IMR-90 (cell line): ENCODE results near the gene SALL2. TPM values are rescaled to one million over a fixed set of nuclear protein-coding genes. Genes with fewer than 3 reads are reported as not detected.

ENCODE experiments used
- ATAC-seq: fragments of 200-7000 bp; cut with Tn5 transposase; 2 replicates; pipeline ENCODE4 v1.9.1; 2020; ENCODE audit warnings: low read depth, mild to moderate bottlenecking, moderate library complexity
- BruUV-seq: library from RNA; stranded (reverse); fragments of 400-500 nt; replicated peaks from 2 replicates; lab custom pipeline; 2021; lab: Mats Ljungman, UMichigan
- CTCF ChIA-PET: fragments of 300-600 bp; formaldehyde crosslinking; extraction: SDS; loops from one replicate; lab custom pipeline; 2021; ENCODE audit warnings: antibody characterized with exemption; lab: Yijun Ruan, JAX
- POLR2A ChIA-PET: fragments of 300-600 bp; sonication (Branson Sonifier 250); formaldehyde crosslinking; loops from one replicate; lab custom pipeline; 2022; ENCODE audit warnings: antibody characterized with exemption; ENCODE audit not compliant: unreplicated experiment; lab: Charles Lee
- DNase-seq: peaks from one replicate; pipeline ENCODE4 v3.0.0; 2013
- H2AFZ ChIP-seq: replicated peaks from 2 replicates; pipeline ENCODE3; 2013; ENCODE audit warnings: low read length, mild to moderate bottlenecking; ENCODE audit not compliant: poor library complexity
- H2AK5ac ChIP-seq: 2 replicates; pipeline ENCODE4 v1.6.1; 2013; ENCODE audit warnings: low read depth, low read length, inconsistent platforms
- H2AK9ac ChIP-seq: replicated peaks from 2 replicates; pipeline ENCODE3; 2013; ENCODE audit warnings: mild to moderate bottlenecking, low read depth, low read length, moderate library complexity; ENCODE audit not compliant: poor library complexity
- H2BK120ac ChIP-seq: 2 replicates; pipeline ENCODE4 v1.6.1; 2013; ENCODE audit warnings: low read depth, low read length, inconsistent platforms
- H2BK15ac ChIP-seq: 3 replicates; pipeline ENCODE4 v1.6.1; 2013; ENCODE audit warnings: low read depth, low read length, inconsistent platforms
- H2BK20ac ChIP-seq: 2 replicates; pipeline ENCODE4 v1.6.1; 2013; ENCODE audit warnings: low read depth, mild to moderate bottlenecking, inconsistent platforms, low read length, moderate library complexity
- H2BK5ac ChIP-seq: 2 replicates; pipeline ENCODE4 v1.6.1; 2013; ENCODE audit warnings: mild to moderate bottlenecking, low read depth, low read length, inconsistent platforms; ENCODE audit not compliant: poor library complexity, severe bottlenecking
- H3K14ac ChIP-seq: replicated peaks from 2 replicates; pipeline ENCODE4 v1.6.1; 2013; ENCODE audit warnings: low read depth, low read length, inconsistent platforms
- H3K18ac ChIP-seq: 2 replicates; pipeline ENCODE4 v1.6.1; 2013; ENCODE audit warnings: low read depth, low read length, control low read depth
- H3K23ac ChIP-seq: 2 replicates; pipeline ENCODE4 v1.6.1; 2013; ENCODE audit warnings: low read depth, low read length, inconsistent platforms
- H3K27ac ChIP-seq: 2 replicates; pipeline ENCODE4 v1.5.1; 2013; ENCODE audit warnings: mild to moderate bottlenecking, control low read depth, low read length; ENCODE audit not compliant: insufficient read depth
- H3K27me3 ChIP-seq: 2 replicates; pipeline ENCODE4 v1.6.1; 2013; ENCODE audit warnings: low read length; ENCODE audit not compliant: control insufficient read depth, insufficient read depth
- H3K36me3 ChIP-seq: 2 replicates; pipeline ENCODE4 v1.6.1; 2013; ENCODE audit warnings: low read length, mixed read lengths; ENCODE audit not compliant: control insufficient read depth, insufficient read depth
- H3K4ac ChIP-seq: 2 replicates; pipeline ENCODE4 v1.6.1; 2013; ENCODE audit warnings: low read depth, low read length, inconsistent platforms
- H3K4me1 ChIP-seq: 2 replicates; pipeline ENCODE4 v1.6.1; 2013; ENCODE audit warnings: low read length, mixed read lengths; ENCODE audit not compliant: control insufficient read depth, insufficient read depth
- H3K4me2 ChIP-seq: 2 replicates; pipeline ENCODE4 v1.6.1; 2013; ENCODE audit warnings: low read depth, mild to moderate bottlenecking, control low read depth, low read length, moderate library complexity
- H3K4me3 ChIP-seq: 2 replicates; pipeline ENCODE4 v1.5.1; 2013; ENCODE audit warnings: low read depth, mild to moderate bottlenecking, control low read depth, low read length, moderate library complexity; ENCODE audit not compliant: insufficient read depth
- H3K56ac ChIP-seq: 2 replicates; pipeline ENCODE4 v1.6.1; 2013; ENCODE audit warnings: low read length, inconsistent platforms; ENCODE audit not compliant: insufficient read depth; ENCODE audit errors: extremely low read depth
- H3K79me1 ChIP-seq, 2 experiments: 2 replicates each; pipeline ENCODE4 v1.6.1; 2013; ENCODE audit warnings: low read length in 2 of 2, inconsistent platforms in 1 of 2, low read depth in 1 of 2
- H3K9ac ChIP-seq: 2 replicates; pipeline ENCODE4 v1.6.1; 2013; ENCODE audit warnings: low read depth, low read length, control low read depth
- H3K9me1 ChIP-seq: 2 replicates; pipeline ENCODE4 v1.6.1; 2013; ENCODE audit warnings: low read length, inconsistent platforms; ENCODE audit not compliant: insufficient read depth
- H3K9me3 ChIP-seq: 2 replicates; pipeline ENCODE4 v1.6.1; 2013; ENCODE audit warnings: low read length; ENCODE audit not compliant: control insufficient read depth, insufficient read depth
- H4K20me1 ChIP-seq: 2 replicates; pipeline ENCODE4 v1.6.1; 2013; ENCODE audit warnings: low read length, inconsistent platforms; ENCODE audit not compliant: insufficient read depth
- H4K5ac ChIP-seq: 2 replicates; pipeline ENCODE4 v1.6.1; 2013; ENCODE audit warnings: mild to moderate bottlenecking, low read depth, low read length, control low read depth
- H4K8ac ChIP-seq, 2 experiments: 2 replicates each; pipeline ENCODE4 v1.6.1; 2013; ENCODE audit warnings: low read depth in 2 of 2, low read length in 2 of 2, control low read depth in 1 of 2, inconsistent platforms in 1 of 2
- H4K91ac ChIP-seq: 2 replicates; pipeline ENCODE4 v1.6.1; 2013; ENCODE audit warnings: low read depth, low read length, inconsistent platforms; ENCODE audit not compliant: insufficient read depth
- CEBPB ChIP-seq: IDR thresholded peaks from 2 replicates; pipeline ENCODE4 v1.6.1; 2012; ENCODE audit warnings: low read depth, low read length, improper control_type of control experiment
- CHD1 ChIP-seq: IDR thresholded peaks from 2 replicates; pipeline ENCODE4 v1.6.1; 2012; ENCODE audit warnings: low read depth, low read length, improper control_type of control experiment
- MAFK ChIP-seq: IDR thresholded peaks from 2 replicates; pipeline ENCODE4 v1.6.1; 2012; ENCODE audit warnings: low read depth, low read length, improper control_type of control experiment
- MAZ ChIP-seq: IDR thresholded peaks from 2 replicates; pipeline ENCODE4 v1.6.1; 2012; ENCODE audit warnings: low read depth, mild to moderate bottlenecking, low read length, improper control_type of control experiment, moderate library complexity, borderline replicate concordance
- MXI1 ChIP-seq: IDR thresholded peaks from 2 replicates; pipeline ENCODE4 v1.6.1; 2012; ENCODE audit warnings: low read depth, mild to moderate bottlenecking, low read length, moderate library complexity, borderline replicate concordance
- POLR2A ChIP-seq: IDR thresholded peaks from 2 replicates; pipeline ENCODE4 v1.6.1; 2012; ENCODE audit warnings: mild to moderate bottlenecking, low read depth, low read length
- RCOR1 ChIP-seq: IDR thresholded peaks from 2 replicates; pipeline ENCODE4 v1.6.1; 2012; ENCODE audit warnings: mild to moderate bottlenecking, low read length, improper control_type of control experiment; ENCODE audit not compliant: insufficient replicate concordance
- SMC3 ChIP-seq: fragments of 150-350 bp; IDR thresholded peaks from 2 replicates; pipeline ENCODE4 v1.6.1; 2016; ENCODE audit warnings: low read depth, mild to moderate bottlenecking, antibody characterized with exemption, low read length, moderate library complexity
- WGBS, 2 experiments: methylation state at CpG; one replicate each; pipeline versions ENCODE4 v1.1.5 to v1.1.7; 2013; ENCODE audit warnings: missing lambda C conversion rate in 2 of 2; ENCODE audit not compliant: insufficient read length in 1 of 2; ENCODE audit errors: extremely low coverage in 2 of 2; 5-methylcytosine and 5-hydroxymethylcytosine counted together
- dilution Hi-C: fragments of 300-500 bp; cut with HindIII; formaldehyde crosslinking; loops from one replicate; pipeline ENCODE4 v1.14.3; 2018; ENCODE audit warnings: low sequenced_read_pairs; ENCODE audit not compliant: unreplicated experiment
- in situ Hi-C: fragments of 300-500 bp; cut with MboI; formaldehyde crosslinking; loops from 3 replicates; pipeline ENCODE4 v1.14.3; 2019; ENCODE audit warnings: low sequenced_read_pairs, inconsistent platforms, mixed read lengths
- intact Hi-C: fragments of 100-400 bp; cut with micrococcal nuclease; formaldehyde crosslinking; loops from 2 replicates; pipeline ENCODE4 v1.10.0; 2022
- polyA plus RNA-seq, 3 experiments: library from polyadenylated mRNA; depleted of rRNA; stranded (reverse); fragments of >200 nt; gene quantifications; 2 replicates each; pipeline ENCODE4 v1.2.3, GENCODE V29; 2012; ENCODE audit warnings: low replicate concordance in 1 of 3
- total RNA-seq: library from RNA; depleted of rRNA; stranded (reverse); fragments of >200 nt; gene quantifications from 2 replicates; pipeline ENCODE4 v1.2.3, GENCODE V29; 2012
- TF ChIP-seq, protein P1 (sequence below): fragments of 150-350 bp; IDR thresholded peaks from 2 replicates; pipeline ENCODE4 v1.6.1; 2016; ENCODE audit warnings: low read depth, mild to moderate bottlenecking, low read length, moderate library complexity, borderline replicate concordance
- TF ChIP-seq, protein P2 (sequence below): conservative IDR thresholded peaks from 2 replicates; pipeline ENCODE4 v1.5.1; 2012; ENCODE audit warnings: mild to moderate bottlenecking, low read depth, low read length, improper control_type of control experiment

The SALL2 gene
- total and polyA plus RNA-seq, 2 of the 4 experiments (the other 2 are of a cell fraction), result 2.9 to 10.1 TPM

GRCh38 chr14:21529515-21529914 is 3.4 kb upstream of the SALL2 start:
- H3K27me3 ChIP-seq, result peaks cover 18% of the 10 kb centered on the region
- no peak overlapping the region for H3K9ac ChIP-seq
- peaks cover 0 to 13% of the 10 kb centered on the region in 2 experiments; a peak in 2 of 4 replicates for H3K79me1 ChIP-seq
- H2AFZ ChIP-seq, result no peak overlapping the region
- TF ChIP-seq MXI1, result no peak
- no peak for TF ChIP-seq RCOR1
- no peak for TF ChIP-seq MAZ
- TF ChIP-seq, protein P1, sequence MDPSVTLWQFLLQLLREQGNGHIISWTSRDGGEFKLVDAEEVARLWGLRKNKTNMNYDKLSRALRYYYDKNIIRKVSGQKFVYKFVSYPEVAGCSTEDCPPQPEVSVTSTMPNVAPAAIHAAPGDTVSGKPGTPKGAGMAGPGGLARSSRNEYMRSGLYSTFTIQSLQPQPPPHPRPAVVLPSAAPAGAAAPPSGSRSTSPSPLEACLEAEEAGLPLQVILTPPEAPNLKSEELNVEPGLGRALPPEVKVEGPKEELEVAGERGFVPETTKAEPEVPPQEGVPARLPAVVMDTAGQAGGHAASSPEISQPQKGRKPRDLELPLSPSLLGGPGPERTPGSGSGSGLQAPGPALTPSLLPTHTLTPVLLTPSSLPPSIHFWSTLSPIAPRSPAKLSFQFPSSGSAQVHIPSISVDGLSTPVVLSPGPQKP, result no peak
- TF ChIP-seq, protein P2, sequence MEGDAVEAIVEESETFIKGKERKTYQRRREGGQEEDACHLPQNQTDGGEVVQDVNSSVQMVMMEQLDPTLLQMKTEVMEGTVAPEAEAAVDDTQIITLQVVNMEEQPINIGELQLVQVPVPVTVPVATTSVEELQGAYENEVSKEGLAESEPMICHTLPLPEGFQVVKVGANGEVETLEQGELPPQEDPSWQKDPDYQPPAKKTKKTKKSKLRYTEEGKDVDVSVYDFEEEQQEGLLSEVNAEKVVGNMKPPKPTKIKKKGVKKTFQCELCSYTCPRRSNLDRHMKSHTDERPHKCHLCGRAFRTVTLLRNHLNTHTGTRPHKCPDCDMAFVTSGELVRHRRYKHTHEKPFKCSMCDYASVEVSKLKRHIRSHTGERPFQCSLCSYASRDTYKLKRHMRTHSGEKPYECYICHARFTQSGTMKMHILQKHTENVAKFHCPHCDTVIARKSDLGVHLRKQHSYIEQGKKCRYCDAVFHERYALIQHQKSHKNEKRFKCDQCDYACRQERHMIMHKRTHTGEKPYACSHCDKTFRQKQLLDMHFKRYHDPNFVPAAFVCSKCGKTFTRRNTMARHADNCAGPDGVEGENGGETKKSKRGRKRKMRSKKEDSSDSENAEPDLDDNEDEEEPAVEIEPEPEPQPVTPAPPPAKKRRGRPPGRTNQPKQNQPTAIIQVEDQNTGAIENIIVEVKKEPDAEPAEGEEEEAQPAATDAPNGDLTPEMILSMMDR, result no peak
- TF ChIP-seq CEBPB, result no peak
- TF ChIP-seq MAFK, result no peak
- TF ChIP-seq CHD1, result no peak
- TF ChIP-seq SMC3, result no peak
- no peak for TF ChIP-seq POLR2A
- no CpG with 5 or more reads among the region's 1 CpG for WGBS, 2 experiments
- H3K4me2 ChIP-seq, result no peak overlapping the region
- in situ Hi-C loops, result no loop called here
- no peaks in the 10 kb centered on the region for H3K9me3 ChIP-seq
- CTCF ChIA-PET, result interaction anchor here (0.9 kb wide), 1 partner anchor 11 kb away, joined by 3 read pairs; no protein-coding TSS in a partner anchor
- dilution Hi-C loops, result no loop called here
- H4K91ac ChIP-seq, result no peak overlapping the region
- H4K5ac ChIP-seq, result no peak overlapping the region
- peaks cover 4% of the 10 kb centered on the region for H3K9me1 ChIP-seq
- no peaks in the 10 kb centered on the region for H4K20me1 ChIP-seq
- POLR2A ChIA-PET, result no interaction called here
- no TSS peak for BruUV-seq
- H4K8ac ChIP-seq, result no peak overlapping the region
- no peak overlapping the region for H2BK5ac ChIP-seq
- H2BK15ac ChIP-seq, result no peak overlapping the region
- H3K14ac ChIP-seq, result no peak overlapping the region
- no peak overlapping the region for H3K4ac ChIP-seq
- H3K4me1 ChIP-seq, result peaks cover 2% of the 10 kb centered on the region
- no peak overlapping the region for H2BK120ac ChIP-seq
- DNase-seq, result no peak
- H3K23ac ChIP-seq, result no peak overlapping the region
- H2AK9ac ChIP-seq, result no peak overlapping the region
- no peak overlapping the region for H3K18ac ChIP-seq
- H3K36me3 ChIP-seq, result peaks cover 4% of the 10 kb centered on the region; the same call in 1 of the 2 replicates
- no peak overlapping the region for H3K4me3 ChIP-seq
- no peak overlapping the region for H3K27ac ChIP-seq
- no peak overlapping the region for H2BK20ac ChIP-seq
- H3K56ac ChIP-seq, result no peak overlapping the region
- ATAC-seq, result no peak
- no peak overlapping the region for H2AK5ac ChIP-seq
- intact Hi-C loops, result no loop called here
